Astrocyte of the hippocampus (primary cell): ENCODE results near the gene WNK3.

ENCODE experiments used
- DNase-seq: peaks from one replicate; pipeline ENCODE4 v3.0.0; 2011; ENCODE audit warnings: low read depth, low spot score

WNK3 gene

DNA sequence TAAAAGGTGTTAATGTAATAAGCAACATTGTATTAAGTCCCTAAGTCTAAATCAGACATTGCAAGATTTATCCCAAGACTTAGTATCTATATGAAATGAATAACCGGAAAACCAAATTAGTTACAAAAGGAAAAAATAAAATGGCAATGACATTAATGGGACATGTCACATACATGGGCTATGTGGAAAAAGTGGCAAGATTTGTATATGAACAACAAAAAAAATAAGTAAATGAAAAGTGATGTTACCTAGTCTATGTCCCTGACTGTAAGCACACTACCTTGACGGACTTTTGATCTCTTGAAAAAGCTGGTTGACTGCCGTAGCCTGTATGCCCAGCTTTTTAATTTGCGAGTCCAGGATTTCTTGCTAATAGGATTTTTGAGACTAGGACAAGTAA, 119.3 kb downstream of the WNK3 start:
- DNase-seq: no peak

DNA sequence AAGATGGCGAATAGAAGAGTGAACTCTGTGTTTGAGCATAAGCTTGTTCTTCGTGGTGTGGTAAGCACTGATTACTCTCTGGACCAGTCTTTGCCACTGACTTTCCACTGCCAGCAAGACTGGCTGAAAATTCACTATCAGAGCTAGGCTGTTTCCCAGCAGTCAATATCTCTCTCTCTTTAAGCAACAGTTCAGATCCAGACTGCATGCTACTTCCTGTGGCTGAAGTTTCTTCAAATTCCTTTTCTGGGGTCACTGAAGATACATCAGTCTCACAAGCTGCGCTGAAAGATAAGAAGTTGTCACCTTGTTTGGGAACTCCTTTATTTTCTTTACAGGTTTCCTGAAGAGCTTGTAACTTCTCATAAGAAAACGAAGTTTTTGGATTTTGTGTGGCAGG, 120.8 kb downstream of the WNK3 start:
- no peak for DNase-seq

DNA sequence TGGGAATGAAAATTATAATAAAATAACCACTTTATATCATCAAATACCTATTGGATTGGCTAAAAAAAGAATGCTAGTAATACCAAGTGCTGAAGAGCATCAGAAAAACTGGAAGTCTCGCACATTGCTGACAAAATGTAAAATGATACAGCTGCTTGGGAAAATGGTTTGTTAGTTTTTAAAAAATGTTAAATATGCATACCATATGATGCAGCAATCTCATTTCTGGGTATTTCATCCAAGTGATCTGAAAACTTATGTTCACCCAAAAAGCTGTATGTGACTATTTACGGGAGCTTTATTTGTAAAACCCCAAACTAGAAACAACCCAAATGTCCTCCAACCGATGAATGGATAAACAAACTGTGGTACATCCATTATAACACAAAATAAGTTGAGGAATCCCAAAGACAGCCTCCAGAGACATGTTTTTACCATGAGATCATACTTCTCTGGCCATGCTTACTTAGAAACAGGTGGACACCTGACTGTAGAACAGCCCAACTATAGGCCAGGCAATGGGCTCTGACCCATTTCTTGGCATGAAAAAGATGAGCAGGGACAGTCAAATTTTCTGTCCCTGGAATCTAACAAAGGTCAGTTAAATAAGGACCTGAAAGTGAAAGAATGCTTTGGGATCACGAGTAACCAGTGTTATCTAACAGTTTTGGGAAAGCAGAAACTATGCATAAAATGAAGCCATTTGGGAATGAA, 127.3 kb downstream of the WNK3 start:
- peak; percentile 7 for DNase-seq

DNA sequence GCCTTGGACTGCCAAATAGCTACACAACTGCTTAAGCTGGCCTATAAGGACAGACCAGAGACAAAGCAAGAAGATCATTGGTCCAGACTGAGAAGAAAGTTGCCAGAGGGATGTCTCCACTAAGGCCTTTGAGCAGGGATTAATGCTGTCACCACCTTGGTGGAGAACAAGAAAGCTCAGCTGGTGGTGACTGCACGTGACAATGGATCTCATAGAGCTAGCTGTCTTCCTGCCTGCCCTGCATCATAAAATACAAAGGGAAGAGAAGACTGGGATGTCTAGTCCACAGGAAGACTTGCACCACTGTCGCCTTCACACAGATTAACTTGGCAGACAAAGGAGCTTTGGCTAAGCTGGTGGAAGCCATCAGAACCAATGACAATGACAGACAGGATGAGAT, 134.3 kb downstream of the WNK3 start:
- no peak for DNase-seq

DNA sequence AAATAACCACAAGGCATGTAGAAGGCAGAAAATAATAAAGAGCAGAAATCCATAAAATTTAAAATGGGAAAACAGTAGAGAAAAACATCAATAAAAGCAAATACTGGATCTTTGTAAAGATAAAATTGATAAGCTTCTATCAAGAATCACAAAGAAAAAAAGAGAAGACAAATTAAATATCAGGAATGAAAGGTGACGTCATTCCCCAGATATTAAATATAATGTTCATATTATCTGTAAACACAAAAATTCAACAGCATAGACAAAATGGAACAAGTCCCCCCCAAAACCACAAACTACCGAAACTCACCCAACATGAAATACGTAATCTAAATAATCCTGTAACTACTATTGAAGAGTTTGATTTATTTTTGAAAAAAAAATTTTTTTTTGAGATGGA, 144.2 kb downstream of the WNK3 start:
- DNase-seq: no peak

DNA sequence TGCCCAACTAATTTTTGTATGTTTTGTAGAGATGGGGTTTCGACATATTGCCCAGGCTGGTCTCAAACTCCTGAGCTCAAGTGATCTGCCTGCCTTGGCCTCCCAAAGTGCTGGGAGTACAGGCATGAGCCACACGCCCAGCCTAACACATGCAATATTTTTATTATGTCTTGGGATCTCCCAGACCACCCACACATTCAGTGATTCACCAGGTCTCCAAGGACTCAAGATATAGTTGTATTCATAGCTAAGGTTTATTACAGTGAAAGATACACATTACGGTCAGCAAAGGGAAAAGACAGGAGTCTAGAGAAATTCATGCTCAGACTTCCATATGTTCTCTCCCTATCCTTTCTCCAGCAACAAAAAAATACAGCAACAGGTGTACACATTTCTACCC, 149.3 kb downstream of the WNK3 start:
- no peak for DNase-seq

DNA sequence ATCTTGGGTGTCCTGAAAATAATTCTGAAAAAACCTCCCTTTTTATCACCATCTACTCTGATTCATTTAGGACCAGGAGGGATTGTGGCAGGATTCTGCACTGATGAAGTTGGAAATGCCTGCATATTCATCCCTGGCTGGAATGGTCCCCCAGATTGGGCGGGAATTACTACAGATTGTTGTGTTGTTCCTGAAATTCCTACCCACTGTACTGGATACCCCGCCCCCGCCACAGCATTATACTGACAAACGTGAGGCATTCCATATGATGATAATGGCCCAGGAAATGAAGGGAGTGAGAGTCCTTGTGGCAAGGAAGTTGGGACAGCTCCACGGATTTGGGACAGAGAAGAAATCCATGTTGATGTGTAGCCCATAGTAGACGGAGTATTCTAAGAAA, 159.6 kb downstream of the WNK3 start:
- DNase-seq: no peak

DNA sequence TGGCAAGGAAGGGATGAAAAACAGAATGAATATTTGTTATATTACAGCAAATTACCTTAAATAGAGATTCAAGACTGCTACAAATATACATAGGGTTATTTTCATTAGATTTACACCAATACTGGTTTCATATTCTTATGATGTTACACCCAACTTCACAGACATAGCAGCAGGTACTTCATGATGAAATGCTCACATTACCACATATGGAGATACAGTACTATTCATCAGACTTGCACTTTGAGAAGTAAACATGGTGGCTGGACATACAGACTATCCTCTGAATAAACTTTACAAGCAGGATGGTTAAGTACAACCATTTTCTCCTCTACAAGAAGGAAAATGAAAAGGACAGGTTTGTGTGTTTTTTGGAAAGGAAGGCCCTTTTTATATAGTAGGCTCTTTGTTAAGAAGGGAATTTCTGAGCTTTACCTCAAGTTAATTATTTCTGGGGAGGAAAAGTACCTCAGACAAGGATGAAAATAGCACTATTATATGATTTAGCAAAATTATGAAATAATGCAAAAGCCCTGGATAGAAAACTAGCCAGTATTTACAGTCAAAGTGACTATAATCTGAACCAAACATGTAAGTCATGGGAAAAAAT, 162.8 kb downstream of the WNK3 start:
- DNase-seq: no peak

DNA sequence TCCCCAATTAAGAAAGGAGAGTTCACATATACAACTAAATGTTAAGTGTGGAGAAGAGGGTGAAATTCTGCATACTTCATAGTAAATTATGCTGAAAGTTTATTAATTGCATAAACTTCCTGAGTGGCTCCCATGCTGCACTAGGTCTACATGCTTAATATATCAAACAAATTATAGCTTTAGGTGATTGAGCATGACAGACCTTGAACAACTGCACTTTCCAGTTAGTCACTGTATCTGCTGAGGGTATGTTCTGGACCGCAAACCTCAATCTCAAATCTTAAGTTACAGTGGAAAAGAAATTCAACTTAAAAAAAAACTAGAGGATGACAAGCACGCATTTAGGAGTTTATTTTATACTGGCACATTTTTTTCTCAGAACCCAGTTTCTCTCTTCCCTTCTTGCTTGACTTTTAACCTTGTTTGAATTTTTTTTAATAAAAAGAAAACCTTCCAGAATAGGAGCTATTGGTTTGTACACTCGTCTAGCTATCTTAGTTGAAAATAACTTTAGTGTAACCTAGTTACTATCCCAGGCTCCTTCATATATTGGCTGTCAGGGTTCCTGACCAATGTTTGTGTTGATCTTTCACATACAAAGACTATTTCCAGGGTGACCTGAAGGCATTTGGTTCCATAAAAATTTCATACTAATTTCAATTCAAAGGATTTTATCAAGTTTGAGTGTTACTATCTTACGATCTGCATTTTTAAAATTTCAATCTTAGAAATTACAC, 164.6 kb downstream of the WNK3 start:
- DNase-seq: no peak

DNA sequence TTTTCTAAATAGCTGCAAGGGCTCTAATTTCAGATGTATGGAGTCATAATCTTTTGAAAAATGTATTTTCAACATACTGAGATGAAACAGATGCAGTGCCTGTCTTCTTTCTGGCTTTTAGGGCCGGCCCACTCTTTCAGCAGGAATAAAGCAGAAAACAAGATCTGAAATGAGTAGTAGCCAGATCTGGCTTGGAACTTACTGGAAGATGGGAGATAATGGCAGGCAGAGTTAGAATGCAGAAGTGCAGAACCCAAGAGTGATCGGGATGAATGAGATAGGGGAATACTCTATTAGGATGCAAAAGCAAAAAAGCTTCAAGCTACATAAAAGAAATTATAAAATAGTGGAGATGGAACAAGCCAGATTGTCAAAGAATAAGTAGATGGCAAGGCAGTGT, 173.4 kb downstream of the WNK3 start:
- no peak for DNase-seq

DNA sequence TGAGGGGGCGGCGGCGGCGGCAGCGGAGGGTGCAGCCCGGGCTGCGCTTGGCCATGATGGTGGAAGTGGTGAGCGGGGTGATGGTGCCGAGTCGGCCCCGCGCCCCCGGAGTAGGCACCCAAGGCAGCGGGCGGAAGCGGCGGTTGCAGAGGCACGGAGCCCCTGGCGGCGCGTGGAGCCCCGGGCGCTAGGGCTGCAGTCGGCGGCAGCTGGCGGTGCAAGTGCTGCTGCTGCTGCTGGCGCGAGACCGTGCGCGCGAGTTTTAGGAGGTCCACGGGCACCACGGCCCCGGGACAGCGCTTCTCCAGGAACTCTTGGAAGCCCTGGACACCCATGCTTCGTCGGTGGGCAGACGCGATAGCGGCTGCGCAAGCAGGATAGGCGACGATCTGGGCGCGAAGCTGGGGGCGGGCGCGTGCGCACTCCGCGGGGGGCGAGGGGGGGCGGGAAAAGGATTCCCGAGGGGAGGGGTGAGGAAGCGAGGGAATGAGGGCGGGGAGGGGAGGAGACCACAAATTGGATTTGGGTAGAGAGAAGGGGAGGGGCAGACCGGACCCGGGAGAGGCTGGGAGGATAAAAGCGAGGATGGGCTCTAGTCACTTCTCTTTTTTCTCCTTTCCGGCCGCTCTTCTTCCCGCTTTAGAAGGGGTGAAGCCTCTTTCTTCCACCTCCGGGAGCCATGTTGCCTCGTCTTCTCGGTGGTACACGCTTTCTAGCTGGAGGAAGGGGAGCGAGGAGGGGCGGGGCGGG, 174.8 kb downstream of the WNK3 start, which contains the start of gene FAM120C:
Gene FAM120C, minus strand, starts transcription at position 391 of the 750 bp plus-strand sequence. Its CDS starts 56 bp downstream, at position 335.
- DNase-seq: peak; percentile 82

DNA sequence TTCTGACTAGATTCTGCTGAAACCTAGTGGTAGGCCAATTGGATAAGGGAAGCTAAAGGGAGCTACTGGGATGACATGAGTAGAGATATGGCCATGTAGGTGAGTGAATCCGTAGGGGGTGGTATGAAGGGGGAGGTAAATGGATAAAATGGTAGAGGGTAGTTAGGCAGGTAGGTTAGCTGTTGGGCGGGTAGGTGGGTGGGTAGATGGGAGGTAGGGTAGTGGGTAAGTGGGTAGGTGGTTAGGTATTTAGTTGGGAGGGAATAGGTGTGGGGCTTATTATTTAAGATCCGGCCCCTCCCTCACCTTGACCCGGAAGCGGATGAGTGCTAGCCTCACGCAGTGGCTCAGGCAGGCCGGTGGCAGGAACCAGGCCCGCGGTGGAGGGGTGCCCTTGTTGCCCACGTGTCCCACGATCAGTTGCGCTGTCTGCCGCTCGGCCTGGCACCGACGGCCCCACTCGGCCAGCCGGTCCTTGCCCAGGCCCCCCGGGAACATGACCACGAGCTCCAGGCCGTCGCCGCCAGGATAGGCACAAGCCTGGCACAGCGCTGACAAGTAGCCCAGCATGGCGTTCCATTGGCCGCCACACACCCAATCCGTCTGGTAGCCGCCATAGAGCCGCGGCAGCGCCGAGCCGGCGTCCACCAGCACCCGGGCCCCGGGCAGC, 175.5 kb downstream of the WNK3 start:
- DNase-seq: peak; percentile 47

DNA sequence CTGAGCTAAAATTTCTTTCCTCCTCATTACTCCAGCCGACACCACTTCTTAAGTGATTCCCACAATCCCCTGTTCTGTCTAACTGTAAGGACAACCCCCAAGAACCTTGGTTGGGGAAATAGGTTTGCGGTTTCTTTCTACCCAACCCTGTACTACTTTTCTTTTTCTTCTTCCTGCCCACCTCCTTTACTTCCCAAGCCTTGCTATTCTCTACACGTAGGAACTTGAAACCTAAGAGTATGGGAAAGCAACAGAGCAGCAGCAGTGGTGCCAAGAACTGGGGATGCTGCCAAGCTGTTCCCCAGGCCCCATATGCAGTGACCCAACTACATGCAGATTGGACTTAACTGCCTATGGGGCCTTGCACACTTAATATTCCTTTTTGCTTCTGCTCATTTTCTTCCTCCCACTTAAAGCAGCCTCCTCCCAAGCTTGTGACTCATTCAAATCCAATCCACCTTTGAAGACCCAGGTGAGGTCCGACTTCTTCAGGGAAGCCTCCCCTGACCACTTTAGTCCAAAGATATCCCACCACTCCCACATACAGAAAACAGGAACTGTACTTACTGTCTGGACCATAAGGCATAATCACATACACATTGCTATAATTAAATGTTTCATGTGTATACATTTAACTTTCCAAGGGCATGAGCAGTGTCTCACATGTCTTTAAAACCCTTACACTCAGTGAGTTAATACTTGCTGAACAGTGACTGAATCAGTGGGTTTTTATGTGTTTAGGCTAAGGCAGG, 176.5 kb downstream of the WNK3 start:
- peak; percentile 67 for DNase-seq

DNA sequence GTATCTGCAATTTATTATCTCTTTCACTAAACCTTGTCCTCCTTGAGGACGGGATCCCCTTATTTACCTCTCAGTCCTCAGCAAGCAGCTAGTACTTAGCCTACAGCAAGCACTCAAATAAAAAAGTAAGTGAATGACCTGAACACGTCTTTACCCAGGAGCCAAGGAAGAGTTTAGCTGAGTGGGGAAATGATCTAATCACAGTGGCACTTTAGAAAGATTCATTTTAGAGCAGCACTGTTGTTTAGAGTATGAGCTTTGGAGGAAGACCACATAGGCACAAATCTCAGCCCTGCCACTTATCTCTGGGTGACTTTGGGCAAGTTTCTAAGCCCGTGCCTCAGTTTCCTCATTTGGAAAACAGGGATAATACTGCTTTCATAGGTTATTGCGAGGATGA, 177.4 kb downstream of the WNK3 start:
- peak; percentile 32 for DNase-seq

DNA sequence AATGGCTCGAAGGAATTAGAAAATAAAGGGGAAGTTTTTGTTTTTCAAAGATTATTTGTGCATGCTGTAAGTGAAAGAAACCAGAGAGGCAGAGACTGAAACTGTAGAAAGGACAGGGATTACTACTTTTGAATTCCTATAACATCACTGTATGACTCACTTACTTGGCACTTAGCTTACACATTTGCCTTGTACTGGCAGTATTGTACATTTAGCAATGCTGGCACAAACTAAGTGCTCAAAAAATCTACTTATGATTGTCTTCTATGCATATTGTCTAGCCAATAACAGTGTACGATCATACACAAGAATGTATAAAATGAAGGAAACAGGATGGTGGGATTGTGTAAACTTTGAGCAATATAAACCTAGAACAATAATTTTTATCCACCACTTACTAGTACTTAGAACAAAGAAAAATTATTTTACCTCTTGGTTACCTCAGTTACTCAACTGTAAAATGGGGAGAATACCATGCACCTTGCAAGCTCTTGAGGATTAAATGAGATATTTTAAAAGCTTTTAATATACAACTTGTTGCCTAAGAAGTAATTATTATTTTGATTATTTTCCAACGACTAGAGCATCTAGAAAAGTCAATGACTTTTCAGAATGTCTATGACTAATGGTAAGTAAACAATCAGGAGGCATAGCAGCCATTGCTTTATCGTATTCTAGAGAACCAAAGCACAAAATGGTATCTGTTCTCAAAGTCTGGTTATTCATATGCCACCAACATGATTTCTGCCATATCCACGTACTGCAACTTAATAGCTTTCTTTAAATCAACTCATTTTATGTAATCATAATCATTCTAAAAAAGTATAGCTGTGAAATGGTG, 179.5 kb downstream of the WNK3 start:
- DNase-seq: peak; percentile 42

DNA sequence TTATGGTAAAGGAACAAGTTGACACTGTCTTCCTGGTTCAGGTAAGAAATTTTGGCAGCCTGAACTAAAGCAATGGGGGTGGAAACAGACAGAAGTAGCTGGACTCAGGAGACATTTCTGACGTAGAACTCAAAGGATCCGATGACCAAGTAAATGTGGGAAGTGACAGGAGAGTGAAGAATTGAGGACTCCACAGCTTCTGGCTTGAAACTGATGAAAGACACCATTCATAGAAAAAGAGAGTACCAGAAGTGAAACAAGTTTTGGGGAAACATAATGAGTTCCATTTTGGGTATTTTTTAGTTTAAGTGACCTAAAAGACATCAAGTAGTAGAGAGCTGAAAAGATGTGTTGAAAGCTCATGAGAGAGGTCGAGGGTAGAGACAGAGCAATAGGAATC, 180.5 kb downstream of the WNK3 start:
- DNase-seq: no peak

DNA sequence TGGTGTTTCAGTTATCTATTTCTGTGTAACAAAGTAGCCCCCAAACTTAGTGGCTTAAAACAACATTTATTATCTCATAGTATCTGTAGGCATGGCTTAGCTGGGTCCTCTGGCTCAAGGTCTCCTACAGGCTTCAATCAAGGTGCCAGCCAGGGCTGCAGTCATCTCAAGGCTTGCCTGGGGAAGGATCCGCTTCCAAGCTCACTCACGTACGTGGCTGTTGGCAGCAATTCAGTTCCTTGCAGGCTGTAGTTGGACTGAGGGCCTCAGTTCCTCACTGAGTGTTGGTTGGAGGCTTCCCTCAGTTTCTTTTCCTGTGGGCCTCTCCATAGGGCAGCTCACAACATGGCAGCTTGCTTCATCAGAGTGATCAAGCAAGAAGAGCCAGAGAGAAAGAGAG, 184.1 kb downstream of the WNK3 start:
- no peak for DNase-seq

DNA sequence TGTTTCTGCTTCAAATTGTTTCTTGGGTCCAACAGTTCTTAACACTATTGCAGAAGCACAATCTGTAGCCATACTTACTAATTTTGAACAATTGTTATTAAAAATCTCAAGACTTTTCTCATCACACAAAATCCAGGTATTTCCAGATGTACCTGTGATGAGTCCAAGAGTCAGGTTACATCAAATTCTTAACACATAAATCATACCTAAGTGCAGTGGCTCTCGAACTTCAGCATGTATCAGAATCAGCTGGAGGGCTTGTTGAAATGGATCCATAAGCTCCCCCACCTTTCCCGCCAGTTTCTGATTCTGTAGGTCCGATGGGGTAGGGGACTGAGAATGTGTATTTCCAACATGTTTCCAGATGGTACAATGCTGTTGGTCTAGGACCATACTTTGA, 185.4 kb downstream of the WNK3 start:
- DNase-seq: no peak

DNA sequence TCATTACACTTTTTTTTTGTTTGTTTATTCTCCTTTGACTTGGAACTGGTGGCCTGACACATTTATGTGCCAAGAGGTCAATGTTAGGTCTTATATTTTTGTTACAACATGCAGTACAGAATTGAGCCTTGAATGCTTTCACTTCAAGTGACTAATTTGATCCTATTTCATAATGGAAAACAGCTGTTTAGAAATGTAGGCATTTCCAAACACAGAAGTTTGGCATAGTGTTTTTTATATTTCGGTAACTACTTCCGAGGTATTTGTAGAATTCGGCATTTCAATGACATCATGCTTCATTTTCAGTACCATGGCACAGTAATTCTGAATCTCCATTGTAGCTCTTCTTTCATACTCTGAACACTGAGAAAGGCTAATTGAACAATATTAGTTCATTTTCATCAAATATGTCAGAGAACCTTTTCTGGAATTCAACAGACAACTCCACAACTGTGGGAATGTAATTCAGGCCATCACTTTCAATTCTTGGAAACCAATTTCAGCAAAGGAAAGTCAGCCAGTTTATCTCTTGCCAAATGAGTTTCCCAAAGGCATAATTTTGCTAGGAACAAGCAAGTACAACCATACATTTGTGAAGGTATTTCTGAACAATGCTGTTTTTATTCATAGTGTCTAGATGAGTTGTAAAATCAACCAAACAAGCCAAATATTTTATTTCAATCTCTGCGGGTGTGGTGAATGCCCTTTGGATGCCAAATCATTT, 186.2 kb downstream of the WNK3 start:
- no peak for DNase-seq
